ENCODE measurements around the gene SCUBE3.
A peak's percentile ranks its signal among the peaks of the same experiment; 100 is the strongest.

Gene SCUBE3

DNA sequence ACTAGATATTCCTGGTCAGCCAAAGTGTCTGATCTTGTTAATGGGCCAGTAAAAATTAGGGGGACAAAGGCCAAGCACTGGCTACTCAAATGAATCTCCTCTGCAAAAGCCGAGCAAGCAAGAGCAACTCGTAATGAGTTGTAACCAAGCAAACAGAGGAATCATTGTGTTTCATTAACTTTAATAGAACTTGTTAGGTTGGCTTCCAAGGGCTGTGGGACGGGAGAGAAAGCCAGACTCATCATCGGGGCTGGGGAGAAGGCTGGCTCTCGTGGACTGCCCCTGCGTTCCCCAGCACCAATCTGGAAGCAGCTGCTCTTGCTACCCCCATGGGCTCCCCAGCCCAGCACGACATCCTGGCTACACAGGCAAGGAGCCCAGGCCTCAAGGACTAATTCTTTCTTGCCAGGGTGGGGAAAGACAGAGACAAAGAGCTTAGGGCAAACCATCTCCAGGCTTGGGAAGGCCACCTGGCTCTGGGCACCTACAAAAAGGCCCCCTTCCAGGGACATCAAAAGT lies 10.5 kb upstream of the SCUBE3 start:
- no peak overlapping the region for H3K27ac Mint-ChIP-seq (ENCODE audit: low read depth)
- no peak for ATAC-seq (replicated peaks; ENCODE audit: extremely low read depth, poor library complexity, severe bottlenecking)
- no peak overlapping the region for H3K4me3 Mint-ChIP-seq
- H3K36me3 Mint-ChIP-seq (ENCODE audit: insufficient read depth), result no peaks in the 10 kb centered on the region
- no peak for DNase-seq (ENCODE audit: low spot score in 2 of 2)
- H3K9me3 Mint-ChIP-seq, result no peaks in the 10 kb centered on the region
- peaks cover 81% of the 10 kb centered on the region for H3K27me3 Mint-ChIP-seq
- H3K4me1 Mint-ChIP-seq, result no peaks in the 10 kb centered on the region

GRCh38 chr6:35203680-35204079 lies 10.1 kb upstream of the SCUBE3 start:
- no peak overlapping the region for H3K4me3 Mint-ChIP-seq
- ATAC-seq (replicated peaks; ENCODE audit: extremely low read depth, poor library complexity, severe bottlenecking) (no peak), DNase-seq (ENCODE audit: low spot score in 2 of 2) (no peak)
- peaks cover 84% of the 10 kb centered on the region for H3K27me3 Mint-ChIP-seq
- no peaks in the 10 kb centered on the region for H3K4me1 Mint-ChIP-seq
- H3K27ac Mint-ChIP-seq (ENCODE audit: low read depth), result no peak overlapping the region
- no peaks in the 10 kb centered on the region for H3K9me3 Mint-ChIP-seq
- H3K36me3 Mint-ChIP-seq (ENCODE audit: insufficient read depth), result no peaks in the 10 kb centered on the region

GRCh38 chr6:35206346-35206745 lies 7.4 kb upstream of the SCUBE3 start:
- no peak overlapping the region for H3K27ac Mint-ChIP-seq (ENCODE audit: low read depth)
- no peaks in the 10 kb centered on the region for H3K36me3 Mint-ChIP-seq (ENCODE audit: insufficient read depth)
- DNase-seq (ENCODE audit: low spot score in 2 of 2) (no peak), ATAC-seq (replicated peaks; ENCODE audit: extremely low read depth, poor library complexity, severe bottlenecking) (no peak)
- peaks cover 83% of the 10 kb centered on the region for H3K27me3 Mint-ChIP-seq
- H3K4me3 Mint-ChIP-seq, result no peak overlapping the region
- H3K4me1 Mint-ChIP-seq, result no peaks in the 10 kb centered on the region
- H3K9me3 Mint-ChIP-seq, result no peaks in the 10 kb centered on the region

DNA sequence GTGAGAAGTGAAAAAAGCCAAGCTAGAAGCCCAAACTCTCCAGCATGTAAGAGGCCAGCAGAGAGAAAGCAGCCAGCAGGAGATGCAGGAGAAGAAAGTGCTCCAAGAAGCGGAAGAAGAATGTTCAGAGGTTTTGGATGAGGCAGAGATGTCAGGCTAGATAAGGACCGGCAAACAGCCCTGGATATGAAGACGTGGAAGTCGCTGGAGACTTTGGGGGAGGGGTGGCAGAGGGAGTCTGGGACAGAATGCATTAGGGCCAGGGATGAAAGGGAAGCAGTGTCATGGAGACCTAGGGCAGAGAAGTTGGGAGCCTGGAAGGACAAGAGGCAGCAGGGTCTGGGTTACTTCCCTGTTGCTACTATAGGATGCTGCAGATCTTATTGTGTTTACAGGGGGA lies 5.3 kb upstream of the SCUBE3 start:
- ATAC-seq (replicated peaks; ENCODE audit: extremely low read depth, poor library complexity, severe bottlenecking) (no peak), DNase-seq (ENCODE audit: low spot score in 2 of 2) (no peak)
- no peak overlapping the region for H3K27ac Mint-ChIP-seq (ENCODE audit: low read depth)
- peaks cover 8% of the 10 kb centered on the region for H3K4me1 Mint-ChIP-seq
- no peaks in the 10 kb centered on the region for H3K9me3 Mint-ChIP-seq
- no peak overlapping the region for H3K4me3 Mint-ChIP-seq
- H3K27me3 Mint-ChIP-seq, result peaks cover 87% of the 10 kb centered on the region
- no peaks in the 10 kb centered on the region for H3K36me3 Mint-ChIP-seq (ENCODE audit: insufficient read depth)

DNA sequence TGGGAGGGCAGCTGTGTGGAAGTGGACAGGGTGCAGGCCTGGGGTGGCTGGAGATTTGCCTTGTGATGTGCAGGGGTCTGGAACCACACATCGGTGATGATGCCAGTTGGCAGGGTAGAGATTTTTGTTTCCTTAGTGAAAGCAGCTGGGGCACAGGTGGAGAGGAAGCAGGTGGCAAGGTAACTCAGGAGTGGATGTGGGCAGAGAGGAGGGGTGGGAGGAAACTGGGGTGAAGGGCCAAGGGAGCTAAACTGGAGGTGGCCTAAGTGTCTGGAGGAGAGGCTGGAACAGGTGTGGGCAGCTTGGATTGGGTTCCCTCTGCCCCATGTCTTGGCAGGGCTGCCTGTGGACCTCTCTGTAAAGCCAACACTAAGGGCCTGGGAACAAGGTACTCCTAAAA lies 4.7 kb upstream of the SCUBE3 start:
- ATAC-seq (replicated peaks; ENCODE audit: extremely low read depth, poor library complexity, severe bottlenecking), result no peak
- Mint-ChIP-seq H3K36me3 (ENCODE audit: insufficient read depth) (no peaks in the 10 kb centered on the region), H3K27ac (ENCODE audit: low read depth) (no peak overlapping the region), H3K4me1 (peaks cover 8% of the 10 kb centered on the region), H3K4me3 (no peak overlapping the region), H3K27me3 (peaks cover 81% of the 10 kb centered on the region), H3K9me3 (no peaks in the 10 kb centered on the region)
- no peak for DNase-seq (ENCODE audit: low spot score in 2 of 2)

DNA sequence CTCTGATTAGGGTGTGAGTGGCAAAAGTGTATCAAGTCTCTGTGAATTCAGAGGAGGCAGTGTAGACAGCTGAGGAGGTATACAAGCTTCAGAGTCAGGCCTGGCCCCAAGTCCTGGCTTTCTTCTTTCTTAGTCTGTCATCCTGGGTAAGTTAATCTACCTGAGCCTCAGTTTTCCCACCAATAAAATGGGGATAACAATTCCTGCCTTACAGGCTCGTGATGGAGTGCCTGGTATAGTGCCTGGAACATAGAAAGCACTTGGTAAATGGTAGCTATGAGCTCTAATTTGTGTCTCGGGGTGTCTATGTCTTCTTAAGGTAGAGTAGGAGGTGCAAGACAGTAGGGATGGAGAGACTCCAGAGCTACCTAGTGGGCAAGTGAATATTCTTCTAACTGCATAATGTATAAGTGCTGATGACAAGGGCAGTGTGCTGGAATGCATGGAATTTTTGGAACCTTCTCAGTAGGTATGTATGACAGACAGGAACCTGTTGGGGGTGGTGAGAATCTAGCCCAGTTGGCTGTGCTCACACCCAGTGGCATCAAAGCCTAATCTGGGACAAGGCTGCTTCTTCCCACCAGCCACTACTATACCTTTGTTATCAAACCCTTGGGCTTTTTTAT lies 4.0 kb upstream of the SCUBE3 start:
- ATAC-seq (replicated peaks; ENCODE audit: extremely low read depth, poor library complexity, severe bottlenecking) (no peak), DNase-seq (ENCODE audit: low spot score in 2 of 2) (no peak)
- Mint-ChIP-seq H3K9me3 (no peaks in the 10 kb centered on the region), H3K4me3 (no peak overlapping the region), H3K27ac (ENCODE audit: low read depth) (no peak overlapping the region), H3K27me3 (peaks cover 77% of the 10 kb centered on the region), H3K36me3 (ENCODE audit: insufficient read depth) (no peaks in the 10 kb centered on the region), H3K4me1 (peaks cover 8% of the 10 kb centered on the region)

- ATAC-seq (replicated peaks; ENCODE audit: extremely low read depth, poor library complexity, severe bottlenecking) (no peak), DNase-seq (ENCODE audit: low spot score in 2 of 2) (no peak)
- Mint-ChIP-seq H3K9me3 (no peaks in the 10 kb centered on the region), H3K27me3 (peaks cover 83% of the 10 kb centered on the region), H3K4me3 (peak overlapping the region; percentile 72), H3K27ac (ENCODE audit: low read depth) (no peak overlapping the region), H3K36me3 (ENCODE audit: insufficient read depth) (no peaks in the 10 kb centered on the region), H3K4me1 (peaks cover 8% of the 10 kb centered on the region)
These were observed 411 bp upstream of the SCUBE3 start for GRCh38 chr6:35213298-35213791.

DNA sequence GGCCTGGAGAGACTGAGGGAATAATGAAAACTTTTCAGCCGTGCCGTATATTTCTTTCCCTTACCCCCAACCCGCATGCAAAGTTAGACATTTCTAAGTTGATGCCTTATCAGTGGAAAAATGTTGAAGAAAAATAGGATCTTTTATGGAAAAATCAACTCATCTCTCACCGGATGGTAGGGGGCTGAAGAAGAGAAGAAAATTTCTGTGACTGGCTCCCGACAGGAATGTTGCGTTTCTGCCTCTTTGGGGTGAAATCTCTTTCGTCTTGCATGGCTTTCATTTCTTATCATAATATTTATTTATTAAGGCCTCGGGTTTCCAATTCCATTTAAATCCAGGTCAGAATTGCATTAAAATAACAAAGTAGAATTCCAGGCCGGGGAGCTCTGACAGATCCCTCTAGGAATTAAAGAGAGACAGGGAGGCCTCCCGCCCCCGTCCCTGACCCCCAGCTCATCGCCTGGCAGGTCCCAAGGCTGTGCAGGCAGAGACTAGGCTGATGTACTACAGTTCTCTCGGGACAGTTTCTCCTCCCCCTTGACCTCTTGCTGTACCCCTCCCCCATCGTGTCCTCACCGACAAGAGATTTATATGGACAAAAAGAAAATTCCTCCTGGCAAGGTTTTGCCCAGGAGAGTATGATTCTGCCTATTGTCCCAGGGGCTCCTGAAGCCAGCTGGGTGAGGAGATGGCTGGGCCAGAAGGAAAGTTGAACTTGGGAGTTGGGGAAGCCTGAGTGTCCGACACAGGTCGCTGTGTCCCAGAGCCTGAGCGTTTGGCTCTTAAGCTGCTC lies 1.3 kb downstream of the SCUBE3 start:
- ATAC-seq (replicated peaks; ENCODE audit: extremely low read depth, poor library complexity, severe bottlenecking) (no peak), DNase-seq (ENCODE audit: low spot score in 2 of 2) (no peak)
- H3K27ac Mint-ChIP-seq (ENCODE audit: low read depth), result no peak overlapping the region
- no peak overlapping the region for H3K4me3 Mint-ChIP-seq
- peaks cover 85% of the 10 kb centered on the region for H3K27me3 Mint-ChIP-seq
- H3K9me3 Mint-ChIP-seq, result no peaks in the 10 kb centered on the region
- H3K4me1 Mint-ChIP-seq, result peaks cover 8% of the 10 kb centered on the region
- no peaks in the 10 kb centered on the region for H3K36me3 Mint-ChIP-seq (ENCODE audit: insufficient read depth)

DNA sequence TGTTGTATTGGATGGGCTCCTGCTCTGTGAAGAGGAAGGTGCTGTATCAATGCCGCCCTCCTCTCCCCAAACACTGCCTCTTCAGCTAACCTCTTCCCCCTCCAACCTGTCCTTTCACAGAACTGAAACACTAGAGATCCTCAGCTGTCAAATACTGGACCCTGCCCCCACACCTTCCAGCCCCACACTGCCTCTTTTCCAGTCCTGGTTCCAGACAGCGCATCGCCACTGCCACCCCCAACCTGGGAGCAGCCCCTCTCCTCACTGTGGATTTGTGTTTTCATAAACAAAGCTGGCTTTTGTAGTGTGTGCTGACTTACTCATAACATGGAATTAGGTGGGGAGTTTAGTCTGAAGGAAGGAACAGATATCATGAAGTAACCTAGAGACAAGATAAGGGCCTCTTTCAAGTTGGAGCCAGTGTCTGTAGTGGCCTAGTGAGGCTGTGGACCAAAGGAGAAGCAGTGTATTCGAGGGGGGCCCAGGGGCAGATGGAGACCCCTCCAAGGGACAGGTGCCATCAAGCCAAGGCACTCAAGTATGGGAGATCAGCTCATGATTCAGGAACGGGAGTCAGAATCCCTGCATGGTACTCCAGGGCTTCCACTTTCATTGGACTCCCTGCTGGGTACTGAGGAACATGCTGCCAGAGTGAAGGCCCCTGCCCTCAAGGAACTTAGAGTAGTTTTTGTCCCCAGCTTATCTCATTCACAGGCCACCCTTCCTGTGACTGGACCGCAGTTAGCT lies 2.1 kb downstream of the SCUBE3 start:
- DNase-seq (ENCODE audit: low spot score in 2 of 2), result no peak
- Mint-ChIP-seq H3K27ac (ENCODE audit: low read depth) (no peak overlapping the region), H3K4me3 (no peak overlapping the region), H3K9me3 (no peaks in the 10 kb centered on the region), H3K4me1 (peaks cover 8% of the 10 kb centered on the region), H3K27me3 (peaks cover 82% of the 10 kb centered on the region), H3K36me3 (ENCODE audit: insufficient read depth) (no peaks in the 10 kb centered on the region)
- no peak for ATAC-seq (replicated peaks; ENCODE audit: extremely low read depth, poor library complexity, severe bottlenecking)

GRCh38 chr6:35216412-35216732 lies 2.6 kb downstream of the SCUBE3 start:
- Mint-ChIP-seq H3K27ac (ENCODE audit: low read depth) (no peak overlapping the region), H3K4me1 (peaks cover 8% of the 10 kb centered on the region), H3K36me3 (ENCODE audit: insufficient read depth) (no peaks in the 10 kb centered on the region), H3K27me3 (peaks cover 76% of the 10 kb centered on the region), H3K4me3 (no peak overlapping the region), H3K9me3 (no peaks in the 10 kb centered on the region)
- DNase-seq (ENCODE audit: low spot score in 2 of 2) (no peak), ATAC-seq (replicated peaks; ENCODE audit: extremely low read depth, poor library complexity, severe bottlenecking) (no peak)

DNA sequence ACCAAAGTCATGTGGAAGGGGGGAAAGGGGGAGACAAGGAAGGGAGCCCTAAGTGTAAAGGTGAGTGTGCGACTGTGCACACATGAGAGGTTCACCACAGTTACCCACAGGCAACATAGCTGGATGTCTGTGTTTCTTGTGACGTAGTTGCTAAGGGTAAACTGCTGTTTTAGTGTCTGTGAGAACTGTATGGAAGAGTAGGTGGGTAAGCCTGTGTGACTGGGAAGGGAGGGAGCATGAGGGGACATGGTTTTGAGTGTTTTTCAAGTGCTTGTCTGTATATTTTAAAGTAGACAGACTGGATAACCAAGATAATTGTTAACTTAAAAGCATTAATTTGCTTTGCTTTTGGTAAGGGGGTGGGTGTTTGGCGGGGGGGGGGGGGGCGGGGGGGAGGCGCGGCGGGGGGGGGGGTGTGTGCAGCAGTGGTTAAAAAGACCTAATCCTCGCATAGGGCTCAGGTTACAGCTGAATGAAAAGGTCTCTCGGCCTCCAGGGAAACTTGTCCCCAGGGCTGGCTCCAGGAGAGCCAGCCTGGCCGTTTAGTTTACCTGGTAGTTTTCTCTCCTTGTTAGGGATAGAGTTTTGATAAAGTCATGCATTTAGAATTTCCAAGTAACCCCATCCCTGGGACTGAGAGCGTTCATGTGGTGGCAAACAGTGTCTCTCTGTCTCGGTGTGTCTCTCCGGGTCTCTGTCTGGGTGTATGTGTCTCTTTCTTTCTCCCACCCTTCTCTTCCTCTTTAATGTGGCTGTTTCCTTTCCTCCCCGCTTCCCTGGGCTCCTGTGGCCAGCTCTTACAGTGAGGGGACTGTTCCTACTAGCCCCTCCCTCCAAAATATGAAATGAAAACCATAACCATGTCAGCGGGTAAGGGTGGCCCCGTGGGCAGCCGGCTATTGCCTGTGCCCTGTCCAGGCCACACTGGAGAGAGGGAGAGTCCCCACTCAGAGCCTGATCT lies 3.4 kb downstream of the SCUBE3 start:
- H3K36me3 Mint-ChIP-seq (ENCODE audit: insufficient read depth), result no peaks in the 10 kb centered on the region
- no peak overlapping the region for H3K27ac Mint-ChIP-seq (ENCODE audit: low read depth)
- H3K27me3 Mint-ChIP-seq, result peaks cover 69% of the 10 kb centered on the region
- DNase-seq (ENCODE audit: low spot score in 2 of 2), result no peak
- H3K4me3 Mint-ChIP-seq, result no peak overlapping the region
- no peaks in the 10 kb centered on the region for H3K9me3 Mint-ChIP-seq
- ATAC-seq (replicated peaks; ENCODE audit: extremely low read depth, poor library complexity, severe bottlenecking), result no peak
- H3K4me1 Mint-ChIP-seq, result peaks cover 8% of the 10 kb centered on the region

GRCh38 chr6:35218021-35218420 lies 4.3 kb downstream of the SCUBE3 start:
- Mint-ChIP-seq H3K4me1 (peaks cover 3% of the 10 kb centered on the region), H3K9me3 (no peaks in the 10 kb centered on the region), H3K36me3 (ENCODE audit: insufficient read depth) (no peaks in the 10 kb centered on the region), H3K27me3 (peaks cover 60% of the 10 kb centered on the region), H3K27ac (ENCODE audit: low read depth) (no peak overlapping the region), H3K4me3 (no peak overlapping the region)
- ATAC-seq (replicated peaks; ENCODE audit: extremely low read depth, poor library complexity, severe bottlenecking), result no peak
- no peak for DNase-seq (ENCODE audit: low spot score in 2 of 2)

All from central memory CD8-positive, alpha-beta T cell (primary cell).